EH (cell line): ENCODE measurements around the gene SLC25A28.

Source experiments
- DNase-seq: peaks from one replicate; pipeline ENCODE4 v3.0.0-alpha.2; 2015; ENCODE audit warnings: low read depth

SLC25A28 gene, protein sequence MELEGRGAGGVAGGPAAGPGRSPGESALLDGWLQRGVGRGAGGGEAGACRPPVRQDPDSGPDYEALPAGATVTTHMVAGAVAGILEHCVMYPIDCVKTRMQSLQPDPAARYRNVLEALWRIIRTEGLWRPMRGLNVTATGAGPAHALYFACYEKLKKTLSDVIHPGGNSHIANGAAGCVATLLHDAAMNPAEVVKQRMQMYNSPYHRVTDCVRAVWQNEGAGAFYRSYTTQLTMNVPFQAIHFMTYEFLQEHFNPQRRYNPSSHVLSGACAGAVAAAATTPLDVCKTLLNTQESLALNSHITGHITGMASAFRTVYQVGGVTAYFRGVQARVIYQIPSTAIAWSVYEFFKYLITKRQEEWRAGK

DNA sequence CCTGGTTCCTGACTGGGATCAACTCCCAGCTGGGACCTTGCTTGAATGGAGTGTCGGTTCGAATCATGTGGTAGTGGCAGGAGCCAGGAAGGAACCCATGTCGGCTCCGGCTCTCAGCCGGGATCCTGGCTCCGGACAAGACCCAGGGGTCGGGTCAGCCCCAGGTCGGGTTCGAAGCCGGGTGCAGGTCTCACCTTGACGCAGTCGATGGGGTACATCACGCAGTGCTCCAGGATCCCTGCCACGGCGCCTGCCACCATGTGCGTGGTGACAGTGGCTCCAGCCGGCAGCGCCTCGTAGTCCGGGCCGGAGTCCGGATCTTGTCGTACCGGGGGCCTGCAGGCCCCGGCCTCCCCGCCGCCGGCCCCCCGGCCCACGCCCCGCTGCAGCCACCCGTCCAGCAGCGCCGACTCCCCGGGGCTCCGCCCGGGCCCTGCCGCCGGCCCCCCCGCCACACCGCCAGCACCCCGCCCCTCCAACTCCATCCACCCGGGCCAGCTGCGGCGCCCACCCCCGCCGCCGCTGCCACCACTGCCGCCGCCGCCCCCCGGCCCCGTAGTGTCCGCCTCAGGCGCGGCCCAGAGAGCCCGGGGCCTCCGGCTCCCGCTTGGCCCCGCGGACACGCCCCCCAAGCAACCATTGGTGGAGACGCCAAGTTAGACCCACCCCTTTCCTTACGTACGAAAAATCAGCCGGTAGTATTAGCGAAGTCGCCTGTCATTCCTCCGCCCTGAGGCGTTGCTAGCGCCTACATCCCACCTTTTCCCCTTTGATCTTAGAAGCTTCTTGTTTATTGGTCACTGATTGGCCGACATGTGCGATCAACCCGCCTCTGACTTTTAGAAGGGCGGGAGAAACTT lies at the start of gene SLC25A28:
SLC25A28 (minus strand) TSS at position 589 of the 860 bp plus-strand sequence; CDS start at position 485, 104 bp downstream.
- DNase-seq = peak; percentile 100

DNA sequence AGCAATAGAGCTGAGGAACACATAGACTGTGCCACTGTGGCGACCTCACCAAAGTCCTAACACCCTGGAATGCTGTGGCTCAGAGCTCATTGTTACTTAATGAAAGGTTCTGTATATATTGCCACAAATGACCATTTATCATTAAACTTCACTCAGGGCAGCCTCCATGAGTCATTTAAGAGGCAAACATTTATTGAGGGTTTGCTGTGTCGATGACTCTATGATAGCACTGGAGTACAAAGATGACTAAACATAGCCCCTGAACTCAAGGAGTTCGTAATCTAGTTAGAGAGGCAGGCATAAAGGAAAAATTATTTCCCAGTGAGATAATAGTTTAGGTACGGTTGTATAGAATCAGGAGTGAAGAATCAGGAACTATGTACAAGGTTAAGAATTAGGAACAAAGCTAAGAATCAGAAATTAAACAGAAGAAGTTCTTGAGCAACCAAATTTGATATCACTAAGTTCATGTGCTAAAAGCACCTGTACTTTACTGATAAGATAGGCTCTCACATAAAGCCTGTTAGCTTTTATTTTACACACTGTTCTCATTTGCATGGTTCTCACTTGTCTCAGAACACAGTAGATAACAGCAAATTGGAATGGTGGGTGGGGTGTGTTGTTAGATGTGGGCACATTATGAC lies 47.0 kb upstream of the SLC25A28 start:
- DNase-seq = peak; percentile 92

DNA sequence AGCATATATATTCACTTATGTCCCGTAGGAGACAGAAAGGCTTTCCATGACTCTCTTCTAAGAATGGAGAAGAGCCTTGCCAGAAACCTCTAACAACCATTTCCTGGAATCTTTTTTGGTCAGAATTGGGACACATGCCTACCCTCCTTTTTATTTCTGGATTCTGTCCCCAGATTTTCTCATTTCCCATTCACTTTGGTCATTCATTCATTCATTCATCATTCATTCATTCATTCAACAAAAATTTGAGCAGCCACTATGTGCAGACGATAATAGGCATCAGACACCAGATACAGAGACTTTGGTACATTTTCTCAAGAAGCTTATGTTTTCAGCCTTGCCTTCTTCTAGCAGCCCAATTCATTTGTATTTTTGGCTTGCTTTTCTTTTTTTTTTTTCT lies 45.1 kb upstream of the SLC25A28 start:
- no peak for DNase-seq

DNA sequence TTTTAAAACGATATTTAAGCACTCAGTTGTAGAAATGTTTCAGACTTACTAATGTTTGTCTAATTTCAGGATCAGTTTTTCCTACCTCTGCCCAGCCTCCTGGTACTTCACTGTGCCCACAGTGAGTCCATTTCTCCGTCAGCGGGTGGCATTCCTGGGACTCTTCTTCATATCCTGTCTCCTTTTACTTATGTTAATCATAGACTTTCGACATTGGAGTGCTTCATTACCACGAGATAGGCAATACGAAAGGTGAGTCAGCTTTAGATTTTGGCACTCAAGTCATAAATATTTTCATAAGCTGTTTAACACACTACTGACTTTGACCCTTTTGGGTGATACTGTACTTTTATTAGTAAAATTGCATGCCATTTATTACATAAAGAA lies 41.1 kb upstream of the SLC25A28 start:
- peak; percentile 91 for DNase-seq

DNA sequence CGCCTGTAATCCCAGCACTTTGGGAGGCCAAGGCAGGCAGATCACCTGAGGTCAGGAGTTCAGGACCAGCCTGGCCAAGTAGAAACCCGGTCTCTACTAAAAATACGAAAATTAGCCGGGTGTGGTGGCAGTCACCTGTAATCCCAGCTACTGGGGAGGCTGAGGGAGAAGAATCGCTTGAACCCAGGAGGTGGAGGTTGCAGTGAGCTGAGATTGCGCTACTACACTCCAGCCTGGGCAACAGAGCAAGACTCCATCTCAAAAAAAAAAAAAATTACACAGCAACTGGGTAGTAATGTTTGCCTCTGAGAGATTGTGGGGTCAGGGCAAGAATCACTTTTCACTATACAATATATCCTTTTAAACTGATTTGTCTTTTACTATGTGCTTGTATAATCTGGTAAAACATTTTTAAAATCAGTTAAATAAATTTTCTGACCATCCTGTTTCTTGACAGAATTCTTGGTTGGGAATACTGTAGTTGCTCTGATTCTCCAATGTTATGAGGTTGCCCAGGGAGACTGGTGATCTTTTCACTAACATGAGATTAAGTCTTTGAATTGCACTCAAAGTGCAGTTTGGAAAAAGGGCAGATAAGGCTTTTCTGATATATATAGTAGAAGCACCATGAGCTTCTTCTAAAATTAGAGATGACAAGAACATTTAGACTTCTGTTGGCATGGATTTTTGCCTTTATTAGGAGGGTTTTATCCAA lies 40.6 kb upstream of the SLC25A28 start:
- no peak for DNase-seq

DNA sequence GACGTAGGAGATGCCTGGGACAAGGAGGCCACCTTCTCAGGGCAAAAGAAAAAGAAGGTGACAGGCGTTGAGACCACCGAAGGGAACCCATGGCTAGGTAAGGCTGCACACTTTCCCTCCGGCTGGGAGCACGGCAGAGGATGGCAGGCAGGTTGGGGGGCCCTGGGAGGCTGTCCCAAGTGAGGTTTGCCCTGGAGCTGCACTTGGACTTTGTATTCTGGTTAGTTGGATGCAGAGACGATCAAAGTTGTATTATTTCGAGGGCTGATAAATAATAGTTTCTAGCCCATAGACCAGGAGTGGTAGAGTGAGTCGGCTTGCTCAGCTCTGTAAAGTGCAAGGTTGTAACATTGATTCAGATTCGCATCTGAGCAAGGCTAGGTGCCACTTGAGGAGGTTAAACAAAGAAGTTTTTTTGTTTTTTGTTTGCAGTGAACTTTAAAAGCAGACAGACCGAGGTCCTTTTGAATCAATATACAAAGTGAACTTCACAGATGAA lies 39.7 kb upstream of the SLC25A28 start:
- DNase-seq = peak; percentile 9

DNA sequence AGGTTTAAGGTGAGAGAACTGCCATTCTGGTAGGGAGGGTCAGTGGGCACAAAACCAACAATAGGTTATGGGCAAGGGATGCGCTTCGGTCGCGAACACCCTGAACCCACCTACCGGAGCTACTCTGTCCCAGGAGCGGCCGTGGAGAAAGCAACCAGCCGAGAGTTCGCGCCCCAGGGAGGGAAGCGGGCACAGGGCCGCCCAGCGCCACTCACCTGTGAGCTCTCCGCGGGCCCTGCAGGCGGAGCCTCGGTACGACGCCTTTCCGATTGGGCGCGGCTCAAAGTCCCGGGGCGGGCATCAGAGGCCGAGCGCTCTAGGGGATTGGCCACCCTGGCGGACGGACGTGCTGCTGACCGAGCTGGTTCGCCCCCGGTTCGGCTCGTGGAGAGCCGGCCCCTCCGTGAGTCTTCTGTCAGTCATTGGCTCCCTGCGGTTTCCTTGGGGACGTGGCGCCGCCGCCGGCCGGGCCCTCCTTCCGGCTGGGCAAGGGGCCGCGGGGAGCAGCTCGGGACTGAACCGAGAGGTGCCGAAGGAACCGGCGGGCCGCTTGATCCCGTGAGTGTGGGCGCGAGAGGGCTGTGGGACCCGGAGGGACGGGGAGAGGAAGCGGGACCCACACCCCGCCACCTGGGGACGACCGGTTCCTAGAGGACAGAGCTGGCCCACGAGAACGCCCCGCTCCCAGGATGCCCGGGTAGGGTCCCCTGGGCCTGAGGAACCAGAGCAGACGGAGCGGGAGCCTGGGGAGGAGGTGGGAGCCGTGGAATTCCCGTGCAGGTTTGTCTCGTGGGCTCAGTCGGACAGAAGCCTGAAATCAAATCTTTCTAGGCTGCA lies 39.0 kb upstream of the SLC25A28 start, which contains the start of gene ENTPD7:
ENTPD7 (plus strand) TSS at position 479 of the 837 bp plus-strand sequence. CDS start 448 bp downstream, outside the sequence.
- peak; percentile 97 for DNase-seq

DNA sequence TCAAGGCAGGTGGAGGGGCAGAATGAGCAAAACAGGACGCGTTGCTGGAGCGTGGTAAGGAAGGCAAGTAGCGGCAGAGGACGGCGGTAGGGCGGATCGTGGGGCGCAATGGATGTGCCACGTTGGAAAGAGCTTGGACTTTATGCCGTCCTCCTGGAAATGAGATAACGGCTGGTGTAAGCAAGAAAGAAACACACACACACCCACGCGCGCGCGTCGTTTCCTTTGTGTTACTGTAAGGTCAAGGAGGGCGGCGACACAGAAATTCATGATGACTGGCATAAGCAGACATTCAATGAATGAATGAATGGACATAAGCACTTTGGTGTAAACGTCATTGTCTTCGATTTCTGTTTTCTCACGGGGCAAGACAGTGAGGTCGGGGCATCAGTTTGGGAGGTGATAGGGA lies 38.4 kb upstream of the SLC25A28 start:
- peak; percentile 47 for DNase-seq

DNA sequence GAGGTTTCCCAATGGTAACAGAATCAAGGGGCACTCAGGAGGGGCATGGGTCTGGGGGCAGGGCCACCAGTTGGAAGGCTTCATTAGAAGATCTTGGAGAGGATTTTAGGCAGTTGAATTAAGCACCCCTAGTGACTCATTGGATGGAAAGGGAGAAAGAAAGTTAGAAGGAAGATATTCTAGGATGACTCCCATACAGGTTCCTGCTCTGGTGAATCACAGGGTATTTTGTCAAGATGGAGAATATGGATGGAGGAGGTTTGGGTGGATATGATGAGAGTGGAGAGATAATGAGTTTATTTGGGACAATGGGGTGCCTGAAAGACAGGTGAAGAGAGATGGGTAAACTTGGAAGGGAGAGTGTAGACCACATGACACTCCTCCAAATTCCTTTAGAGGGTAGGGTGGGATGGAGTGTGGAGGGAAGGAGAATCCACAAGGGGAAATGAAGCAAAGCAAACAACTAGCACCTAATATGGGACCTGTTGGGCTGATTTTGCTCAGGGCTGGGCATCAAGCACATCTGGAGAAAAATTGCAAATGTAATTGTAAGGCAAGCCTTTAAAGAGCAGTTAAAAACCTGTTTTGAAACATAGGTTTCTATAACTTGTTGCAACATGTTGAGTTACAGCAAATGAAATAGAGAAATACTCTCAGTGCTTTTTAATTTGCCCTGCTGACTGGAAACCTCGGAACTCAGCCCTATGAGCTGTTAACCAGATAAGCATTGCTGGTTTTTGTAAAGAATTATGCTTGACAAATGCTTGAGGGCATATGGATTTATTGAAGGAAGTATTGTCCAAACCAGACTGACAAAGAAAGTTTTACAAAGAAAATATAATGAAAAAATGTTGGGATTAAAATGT lies 36.2 kb upstream of the SLC25A28 start:
- DNase-seq = no peak

DNA sequence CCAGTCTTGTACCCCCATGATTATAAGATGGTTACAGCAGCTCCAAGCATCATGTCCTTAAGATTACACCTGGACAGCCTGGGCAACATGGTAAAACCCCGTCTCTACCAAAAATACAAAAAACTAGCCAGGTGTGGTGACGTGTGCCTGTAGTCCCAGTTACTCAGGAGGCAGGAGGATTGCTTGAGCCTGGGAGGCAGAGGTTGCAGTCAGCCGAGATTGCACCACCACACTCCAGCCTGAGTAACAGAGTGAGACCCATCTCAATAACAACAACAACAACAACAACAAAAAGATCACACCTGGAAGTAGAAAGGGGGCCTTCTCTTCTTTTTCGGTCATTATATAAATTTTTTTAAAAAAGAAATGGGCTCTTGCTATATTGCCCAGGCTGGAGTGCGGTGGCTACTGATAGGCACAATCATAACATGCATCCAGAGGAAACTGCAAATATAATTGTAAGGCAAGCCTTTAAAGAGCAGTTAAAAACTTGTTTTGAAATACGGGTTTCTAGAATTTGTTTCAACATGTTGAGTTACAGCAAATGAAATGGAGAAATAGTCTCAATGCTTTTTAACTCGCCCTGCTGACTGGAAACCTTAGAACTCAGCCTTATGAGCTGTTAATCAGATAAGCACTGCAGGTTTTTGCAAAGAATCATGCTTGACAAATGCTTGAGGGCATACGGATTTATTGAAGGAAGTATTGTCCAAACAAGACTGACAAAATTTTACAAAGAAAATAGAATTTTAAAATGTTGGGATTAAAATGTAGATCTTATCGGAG lies 34.3 kb upstream of the SLC25A28 start:
- DNase-seq = peak; percentile 51

DNA sequence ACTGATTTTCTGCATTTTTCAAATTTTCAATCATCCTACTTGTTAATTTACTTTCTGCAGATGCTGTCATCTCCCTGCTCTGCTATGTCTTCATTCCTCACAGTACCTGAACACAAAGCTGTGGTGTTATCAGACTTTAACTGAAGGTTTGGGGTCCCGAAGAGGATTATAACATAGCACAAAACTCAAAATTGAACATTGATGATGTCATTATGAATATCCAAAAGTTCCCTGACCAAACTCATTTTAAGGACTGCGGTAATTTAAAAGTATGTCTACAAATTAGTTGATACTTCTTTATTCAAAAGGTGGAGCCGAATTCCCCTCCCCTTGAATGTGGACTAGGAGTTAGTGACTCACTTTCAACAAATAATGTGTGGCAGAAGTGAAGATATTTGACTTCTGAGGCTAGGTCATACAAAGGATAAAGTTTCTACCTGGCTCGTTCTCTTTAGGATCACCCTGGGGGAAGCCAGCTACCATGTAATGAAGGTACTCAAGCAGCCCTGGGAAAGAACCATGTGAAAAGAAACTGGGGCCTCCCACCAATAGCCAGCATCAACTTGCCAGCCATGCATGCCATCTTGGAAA lies 32.7 kb upstream of the SLC25A28 start:
- no peak for DNase-seq

DNA sequence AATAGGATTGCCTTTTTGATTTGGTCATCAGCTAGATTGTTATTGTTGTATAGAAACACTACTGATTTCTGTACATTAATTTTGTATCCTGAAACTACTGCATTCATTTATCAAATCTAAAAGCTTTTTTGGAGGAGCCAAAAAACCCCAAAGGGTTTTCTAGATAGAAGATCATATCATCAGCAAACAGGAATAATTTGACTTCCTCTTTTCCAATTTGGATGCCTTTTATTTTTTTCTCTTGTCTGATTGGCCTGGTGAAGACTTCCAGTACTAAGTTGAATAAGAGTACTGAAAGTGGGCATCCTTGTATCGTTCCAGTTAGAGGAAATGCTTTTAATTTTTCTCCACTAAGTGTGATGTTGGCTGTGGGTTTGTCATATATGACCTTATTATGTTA lies 28.5 kb upstream of the SLC25A28 start:
- DNase-seq = no peak

DNA sequence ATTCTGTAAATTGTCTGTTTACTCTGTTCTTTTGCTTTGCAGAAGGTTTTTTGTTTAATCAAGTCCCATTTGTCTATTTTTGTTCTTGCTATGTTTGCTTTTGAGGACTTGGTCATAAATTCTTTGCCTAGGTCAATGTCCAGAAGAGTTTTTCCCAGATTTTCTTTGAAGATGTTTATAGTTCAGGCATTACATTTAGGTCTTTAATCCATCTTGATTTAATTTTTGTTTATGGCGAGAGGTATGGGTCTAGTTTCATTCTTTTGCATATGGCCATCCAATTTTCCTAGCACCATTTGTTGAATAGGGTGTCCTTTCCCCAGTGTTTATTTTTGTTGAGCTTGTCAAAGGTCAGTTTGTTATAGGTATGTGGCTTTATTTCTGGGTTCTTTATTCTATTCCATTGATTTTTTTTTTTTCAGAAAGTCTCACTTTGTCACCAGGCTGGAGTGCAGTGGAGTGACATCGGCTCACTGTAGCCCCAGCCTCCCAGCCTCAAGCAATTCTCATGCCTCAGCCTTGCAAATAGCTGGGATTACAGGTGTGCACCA lies 27.4 kb upstream of the SLC25A28 start:
- DNase-seq = no peak

DNA sequence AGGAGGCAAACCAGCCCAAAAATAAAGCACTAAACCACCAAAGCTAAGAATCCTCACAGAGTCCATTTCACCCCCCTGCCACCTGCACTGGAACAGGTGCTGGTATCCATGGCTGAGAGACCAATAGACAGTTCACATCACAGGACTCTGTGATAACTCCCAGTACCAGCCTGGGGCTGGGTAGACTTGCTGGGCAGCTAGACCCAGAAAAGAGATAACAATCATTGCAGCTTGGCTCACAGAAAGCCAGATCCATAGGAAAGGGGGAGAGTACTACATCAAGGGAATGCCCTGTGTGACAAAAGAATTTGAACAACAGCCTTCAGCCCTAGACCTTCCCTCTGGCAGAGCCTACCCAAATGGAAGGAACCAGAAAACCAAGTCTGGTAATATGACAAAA lies 13.6 kb upstream of the SLC25A28 start:
- DNase-seq = no peak

DNA sequence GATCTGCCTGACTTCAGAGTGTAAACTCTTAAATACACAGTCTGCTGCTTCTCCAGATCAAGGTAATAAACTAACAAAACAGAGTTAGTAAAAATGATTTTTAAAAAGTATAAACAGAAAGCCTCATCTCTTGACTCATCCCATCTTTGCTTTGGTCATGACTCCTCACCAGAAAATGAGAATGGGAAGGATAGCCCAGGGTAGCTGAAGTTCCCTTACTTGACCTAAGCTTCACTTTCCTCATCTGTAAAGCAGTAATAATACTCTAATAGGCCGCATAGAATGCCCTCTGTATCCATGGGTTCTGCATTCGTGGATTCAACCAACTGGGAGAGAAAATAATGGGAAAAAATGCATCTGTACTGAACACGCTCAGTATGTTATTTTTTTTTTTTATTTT lies 11.3 kb upstream of the SLC25A28 start:
- DNase-seq = peak; percentile 51

DNA sequence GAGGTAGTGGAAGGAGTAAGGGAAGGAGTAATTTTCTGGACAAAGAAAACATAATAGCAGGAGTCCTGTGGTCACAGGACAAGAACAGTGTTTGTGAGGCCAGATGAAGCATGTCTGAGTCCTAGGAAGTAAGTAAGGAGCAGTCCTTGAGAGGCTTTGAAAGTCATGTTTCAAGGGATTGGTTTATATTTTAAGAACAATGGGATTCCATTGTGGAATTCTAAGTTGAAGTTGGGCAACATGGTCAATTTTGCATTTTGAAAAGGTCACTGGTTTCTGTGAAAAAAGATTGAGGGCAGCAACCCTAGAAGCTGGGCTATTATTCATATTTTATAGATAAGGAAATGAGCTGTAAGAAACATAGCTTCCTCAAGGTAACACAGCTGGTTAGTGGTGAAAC lies 10.8 kb upstream of the SLC25A28 start:
- peak; percentile 34 for DNase-seq

DNA sequence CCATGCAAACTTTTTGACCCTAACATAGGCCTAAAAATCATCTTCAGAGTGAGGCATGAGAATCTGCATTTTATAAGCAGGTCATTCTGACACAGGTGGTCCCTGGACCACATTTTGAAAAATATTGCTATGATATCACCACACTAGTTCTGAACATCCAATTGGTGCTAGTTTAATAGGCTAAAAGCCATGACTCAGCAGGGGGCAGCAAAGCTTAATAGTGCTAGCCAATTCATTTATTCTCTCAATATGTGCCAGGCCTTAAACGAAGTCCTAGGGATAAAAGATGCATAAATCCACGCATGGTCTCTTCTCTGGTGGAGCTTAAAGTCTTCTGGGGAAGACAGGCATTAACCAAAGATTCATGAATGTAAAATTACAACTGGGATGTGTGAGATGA lies 10.2 kb upstream of the SLC25A28 start:
- peak; percentile 71 for DNase-seq

DNA sequence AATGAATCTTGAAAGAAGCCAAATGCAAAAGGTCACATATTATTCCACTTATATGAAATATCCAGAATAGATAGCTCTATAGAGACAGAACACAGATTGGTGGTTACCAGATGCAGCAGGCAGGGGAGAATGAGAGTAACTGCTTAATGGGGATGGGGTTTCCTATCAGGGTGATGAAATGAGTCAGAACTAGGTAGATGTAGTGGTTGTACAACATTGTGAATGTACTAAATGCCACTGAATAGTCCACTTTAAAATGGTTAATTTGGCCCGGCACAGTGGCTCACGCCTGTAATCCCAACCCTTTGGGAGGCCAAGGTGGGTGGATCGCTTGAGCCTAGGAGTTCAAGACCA lies 9.4 kb upstream of the SLC25A28 start:
- DNase-seq = no peak
